PC-9 (cell line): ENCODE data around the gene RIPOR3.

Experiments
- EZH2 ChIP-seq: fragments of 200-600 bp; sonication (generic); IDR thresholded peaks from 2 replicates; pipeline ENCODE4 v1.8.0; 2017; ENCODE audit warnings: antibody characterized with exemption, low read depth
- TF ChIP-seq, protein P1 (sequence below): fragments of 200-600 bp; sonication (generic); conservative IDR thresholded peaks from 2 replicates; pipeline ENCODE4 v1.6.1; 2017; ENCODE audit warnings: mixed run types, antibody characterized with exemption, mild to moderate bottlenecking, moderate library complexity

DNA sequence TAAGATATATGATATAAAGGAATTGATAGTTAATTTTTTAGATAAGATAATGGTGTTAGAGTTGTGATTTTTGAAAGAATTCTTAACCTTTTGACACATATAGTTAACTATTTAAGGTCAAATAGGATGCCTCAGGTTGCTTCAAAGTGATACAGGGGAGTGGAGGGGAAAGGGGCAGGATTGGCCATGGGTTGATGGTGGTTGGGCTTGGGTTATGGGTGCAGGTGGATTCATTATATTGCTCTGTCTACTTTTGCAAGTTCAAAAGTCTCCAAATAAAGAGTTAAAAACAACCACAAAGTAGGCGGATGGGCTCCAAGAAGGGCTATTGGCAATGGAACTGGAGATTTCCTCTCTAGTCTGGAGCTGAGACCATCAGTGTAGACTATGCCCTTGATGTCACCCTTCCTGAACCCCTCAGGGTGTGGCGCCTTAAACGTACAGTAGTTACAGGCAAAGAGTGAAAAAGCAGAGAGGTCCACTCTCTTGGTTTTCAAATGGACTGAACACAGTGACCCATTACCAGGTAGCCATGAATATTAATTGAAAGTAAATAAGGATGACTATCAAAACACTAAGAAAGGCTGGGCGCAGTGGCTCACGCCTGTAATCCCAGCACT, 100.0 kb downstream of the RIPOR3 start:
- TF ChIP-seq EZH2 = no peak
- TF ChIP-seq, protein P1, sequence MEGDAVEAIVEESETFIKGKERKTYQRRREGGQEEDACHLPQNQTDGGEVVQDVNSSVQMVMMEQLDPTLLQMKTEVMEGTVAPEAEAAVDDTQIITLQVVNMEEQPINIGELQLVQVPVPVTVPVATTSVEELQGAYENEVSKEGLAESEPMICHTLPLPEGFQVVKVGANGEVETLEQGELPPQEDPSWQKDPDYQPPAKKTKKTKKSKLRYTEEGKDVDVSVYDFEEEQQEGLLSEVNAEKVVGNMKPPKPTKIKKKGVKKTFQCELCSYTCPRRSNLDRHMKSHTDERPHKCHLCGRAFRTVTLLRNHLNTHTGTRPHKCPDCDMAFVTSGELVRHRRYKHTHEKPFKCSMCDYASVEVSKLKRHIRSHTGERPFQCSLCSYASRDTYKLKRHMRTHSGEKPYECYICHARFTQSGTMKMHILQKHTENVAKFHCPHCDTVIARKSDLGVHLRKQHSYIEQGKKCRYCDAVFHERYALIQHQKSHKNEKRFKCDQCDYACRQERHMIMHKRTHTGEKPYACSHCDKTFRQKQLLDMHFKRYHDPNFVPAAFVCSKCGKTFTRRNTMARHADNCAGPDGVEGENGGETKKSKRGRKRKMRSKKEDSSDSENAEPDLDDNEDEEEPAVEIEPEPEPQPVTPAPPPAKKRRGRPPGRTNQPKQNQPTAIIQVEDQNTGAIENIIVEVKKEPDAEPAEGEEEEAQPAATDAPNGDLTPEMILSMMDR = no peak
